Measurements from ENCODE around the gene CHIA.

GRCh38 chr1:111241797-111242196 is 48.9 kb upstream of the CHIA start:
- TF ChIP-seq CTCF (IDR thresholded peaks at IDR 0.05) (no peak), POLR2AphosphoS5 (IDR thresholded peaks at IDR 0.05) (no peak), POLR2A (IDR thresholded peaks at IDR 0.05) (no peak), EP300 (IDR thresholded peaks at IDR 0.05) (no peak)
